Activated T-cell treated with anti-CD3 and anti-CD28 coated beads, Interleukin-2, amount 50 U/mL, for 4 hours (primary cell): Measurements from ENCODE around the gene GCNT2. TPM values are rescaled to one million over a fixed set of nuclear protein-coding genes. Genes with fewer than 3 reads are reported as not detected.
"Not testable (repeated sequence)": the region's sequence is repeated elsewhere in the genome, so short reads cannot be mapped to it uniquely, and the experiment has no call there.

ENCODE experiments used
- ATAC-seq, 2 donors: fragments of 200-7000 bp; cut with Tn5 transposase; one replicate each; pipeline ENCODE4 v1.10.0; 2021
- DNase-seq: peaks from one replicate; pipeline ENCODE4 v3.0.0-alpha.2; 2020
- H3K27me3 Mint-ChIP-seq: one replicate; pipeline ENCODE4 v1.8.0; 2021; ENCODE audit warnings: low read depth, mixed read lengths
- H3K36me3 Mint-ChIP-seq: one replicate; pipeline ENCODE4 v1.8.0; 2022; ENCODE audit warnings: mixed read lengths; ENCODE audit not compliant: insufficient read depth
- H3K4me1 Mint-ChIP-seq: one replicate; pipeline ENCODE4 v1.8.0; 2021; ENCODE audit warnings: low read depth, mixed read lengths
- H3K4me3 Mint-ChIP-seq: one replicate; pipeline ENCODE4 v1.8.0; 2021; ENCODE audit warnings: mild to moderate bottlenecking, moderate library complexity, mixed read lengths
- H3K9me3 Mint-ChIP-seq: one replicate; pipeline ENCODE4 v1.8.0; 2021; ENCODE audit warnings: mixed read lengths
- total RNA-seq, 3 donors: library from RNA; stranded (reverse); gene quantifications; one replicate each; pipeline ENCODE4 v1.2.1, GENCODE V29; 2021

Gene GCNT2
- total RNA-seq, 3 donors from 2014 or later: 0.71 to 0.92 (median 0.78) TPM

GRCh38 chr6:10612161-10612560 lies 91.0 kb downstream of the GCNT2 start:
- Mint-ChIP-seq H3K4me1 (no peaks in the 10 kb centered on the region), H3K36me3 (peaks cover 2% of the 10 kb centered on the region), H3K4me3 (no peak overlapping the region), H3K9me3 (no peaks in the 10 kb centered on the region), H3K27me3 (no peaks in the 10 kb centered on the region)
- DNase-seq: no peak
- ATAC-seq: no peak

GRCh38 chr6:10613077-10613476 lies 91.9 kb downstream of the GCNT2 start:
- no peaks in the 10 kb centered on the region for H3K27me3 Mint-ChIP-seq
- H3K9me3 Mint-ChIP-seq: no peaks in the 10 kb centered on the region
- DNase-seq (no peak), ATAC-seq (no peak)
- H3K36me3 Mint-ChIP-seq: peaks cover 2% of the 10 kb centered on the region
- no peak overlapping the region for H3K4me3 Mint-ChIP-seq
- no peaks in the 10 kb centered on the region for H3K4me1 Mint-ChIP-seq

DNA sequence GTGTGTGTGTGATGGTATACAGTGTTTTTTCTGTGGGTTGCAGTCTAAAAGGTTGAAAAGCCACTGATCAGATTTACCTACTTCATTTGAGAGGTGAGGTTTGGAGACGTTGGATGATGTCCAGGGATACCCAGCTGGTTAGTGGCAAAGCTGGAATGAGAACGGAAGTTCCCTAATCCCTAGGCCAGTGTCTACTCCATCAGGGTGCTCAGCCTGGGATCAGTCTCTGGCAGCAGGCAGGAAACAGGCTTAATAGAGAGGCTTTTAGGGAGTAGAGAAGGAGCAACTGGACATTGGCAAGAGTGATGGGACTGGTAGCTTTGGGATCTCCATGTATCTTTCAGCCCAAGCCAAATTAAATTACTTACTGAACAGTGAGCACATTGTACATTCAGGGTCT lies 92.6 kb downstream of the GCNT2 start:
- H3K4me1 Mint-ChIP-seq: no peaks in the 10 kb centered on the region
- DNase-seq (no peak), ATAC-seq (no peak)
- peaks cover 2% of the 10 kb centered on the region for H3K36me3 Mint-ChIP-seq
- H3K4me3 Mint-ChIP-seq: no peak overlapping the region
- H3K9me3 Mint-ChIP-seq: no peaks in the 10 kb centered on the region
- no peaks in the 10 kb centered on the region for H3K27me3 Mint-ChIP-seq

DNA sequence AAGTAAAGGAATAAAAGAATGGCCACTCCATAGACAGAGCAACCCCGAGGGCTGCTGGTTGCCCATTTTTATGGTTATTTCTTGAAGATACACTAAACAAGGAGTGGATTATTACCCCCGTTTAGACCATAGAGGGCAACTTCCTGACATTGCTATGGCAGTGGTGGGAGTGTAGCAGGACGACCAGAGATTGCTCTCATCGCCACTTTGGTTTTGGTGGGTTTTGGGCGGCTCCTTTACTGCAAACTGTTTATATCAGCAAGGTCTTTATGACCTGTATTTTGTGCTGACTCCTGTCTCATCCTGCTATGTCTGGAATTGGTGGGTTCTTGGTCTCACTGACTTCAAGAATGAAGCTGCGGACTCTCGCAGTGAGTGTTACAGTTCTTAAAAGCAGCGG lies 94.5 kb downstream of the GCNT2 start:
- Mint-ChIP-seq H3K9me3 (no peaks in the 10 kb centered on the region), H3K27me3 (no peaks in the 10 kb centered on the region), H3K36me3 (peaks cover 2% of the 10 kb centered on the region), H3K4me1 (no peaks in the 10 kb centered on the region), H3K4me3 (no peak overlapping the region)
- DNase-seq: no peak
- no peak for ATAC-seq

GRCh38 chr6:10616266-10616665 lies 95.1 kb downstream of the GCNT2 start:
- not testable (repeated sequence) for ATAC-seq, H3K4me3 Mint-ChIP-seq, DNase-seq, H3K27me3 Mint-ChIP-seq, H3K9me3 Mint-ChIP-seq, H3K4me1 Mint-ChIP-seq, H3K36me3 Mint-ChIP-seq

GRCh38 chr6:10617008-10617696 lies 96.0 kb downstream of the GCNT2 start:
- DNase-seq (no peak), ATAC-seq (no peak)
- Mint-ChIP-seq H3K9me3 (no peaks in the 10 kb centered on the region), H3K4me1 (no peaks in the 10 kb centered on the region), H3K36me3 (peaks cover 12% of the 10 kb centered on the region), H3K4me3 (no peak overlapping the region), H3K27me3 (no peaks in the 10 kb centered on the region)

GRCh38 chr6:10618409-10618808 lies 97.3 kb downstream of the GCNT2 start:
- no peak overlapping the region for H3K4me3 Mint-ChIP-seq
- ATAC-seq: no peak
- no peaks in the 10 kb centered on the region for H3K27me3 Mint-ChIP-seq
- H3K9me3 Mint-ChIP-seq: no peaks in the 10 kb centered on the region
- peaks cover 17% of the 10 kb centered on the region for H3K36me3 Mint-ChIP-seq
- H3K4me1 Mint-ChIP-seq: no peaks in the 10 kb centered on the region
- no peak for DNase-seq

DNA sequence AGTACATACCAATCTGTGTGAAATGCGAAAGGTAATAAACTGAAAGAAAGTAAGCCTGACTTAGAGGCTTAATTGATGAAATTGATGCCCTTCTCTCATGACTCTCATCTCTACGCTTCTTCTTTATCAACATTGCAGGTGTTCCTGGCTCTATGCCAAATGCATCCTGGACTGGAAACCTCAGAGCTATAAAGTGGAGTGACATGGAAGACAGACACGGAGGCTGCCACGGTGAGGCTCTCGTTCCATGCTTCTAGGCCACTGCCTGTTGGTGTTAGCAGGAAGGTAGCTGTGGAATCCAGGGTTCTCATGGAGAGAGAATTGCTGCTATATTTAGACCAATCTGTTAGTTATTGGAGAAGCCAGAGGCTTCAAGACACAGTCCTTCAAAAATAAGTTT lies 100.1 kb downstream of the GCNT2 start:
- ATAC-seq (no peak), DNase-seq (no peak)
- Mint-ChIP-seq H3K9me3 (no peaks in the 10 kb centered on the region), H3K36me3 (peaks cover 30% of the 10 kb centered on the region), H3K4me1 (no peaks in the 10 kb centered on the region), H3K27me3 (no peaks in the 10 kb centered on the region), H3K4me3 (no peak overlapping the region)

DNA sequence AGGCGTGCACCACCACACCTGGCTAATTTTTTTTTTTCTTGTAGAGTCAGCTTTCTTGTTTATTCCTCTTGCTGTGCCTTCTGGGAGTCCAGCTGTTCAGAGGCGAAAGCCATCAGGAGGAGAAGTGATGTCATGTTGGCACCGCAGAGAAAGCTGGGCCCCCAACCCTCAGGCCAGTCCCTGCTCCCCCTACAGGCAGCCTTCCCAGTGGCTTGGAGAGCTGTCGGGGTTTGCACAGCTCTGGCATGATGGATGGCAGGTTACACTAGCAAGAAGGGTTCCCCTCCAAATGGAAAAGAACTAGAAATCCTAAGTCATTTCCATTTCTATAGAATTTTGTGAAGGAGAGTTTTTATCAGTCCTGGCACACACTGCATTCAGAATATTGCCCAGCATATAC lies 100.7 kb downstream of the GCNT2 start:
- Mint-ChIP-seq H3K36me3 (peaks cover 33% of the 10 kb centered on the region), H3K4me3 (no peak overlapping the region), H3K27me3 (no peaks in the 10 kb centered on the region), H3K9me3 (no peaks in the 10 kb centered on the region), H3K4me1 (no peaks in the 10 kb centered on the region)
- DNase-seq (no peak), ATAC-seq (no peak)

GRCh38 chr6:10624836-10625235 lies 103.7 kb downstream of the GCNT2 start:
- H3K9me3 Mint-ChIP-seq: no peaks in the 10 kb centered on the region
- H3K4me1 Mint-ChIP-seq: no peaks in the 10 kb centered on the region
- no peaks in the 10 kb centered on the region for H3K27me3 Mint-ChIP-seq
- ATAC-seq (no peak), DNase-seq (no peak)
- H3K4me3 Mint-ChIP-seq: no peak overlapping the region
- H3K36me3 Mint-ChIP-seq: peaks cover 33% of the 10 kb centered on the region

DNA sequence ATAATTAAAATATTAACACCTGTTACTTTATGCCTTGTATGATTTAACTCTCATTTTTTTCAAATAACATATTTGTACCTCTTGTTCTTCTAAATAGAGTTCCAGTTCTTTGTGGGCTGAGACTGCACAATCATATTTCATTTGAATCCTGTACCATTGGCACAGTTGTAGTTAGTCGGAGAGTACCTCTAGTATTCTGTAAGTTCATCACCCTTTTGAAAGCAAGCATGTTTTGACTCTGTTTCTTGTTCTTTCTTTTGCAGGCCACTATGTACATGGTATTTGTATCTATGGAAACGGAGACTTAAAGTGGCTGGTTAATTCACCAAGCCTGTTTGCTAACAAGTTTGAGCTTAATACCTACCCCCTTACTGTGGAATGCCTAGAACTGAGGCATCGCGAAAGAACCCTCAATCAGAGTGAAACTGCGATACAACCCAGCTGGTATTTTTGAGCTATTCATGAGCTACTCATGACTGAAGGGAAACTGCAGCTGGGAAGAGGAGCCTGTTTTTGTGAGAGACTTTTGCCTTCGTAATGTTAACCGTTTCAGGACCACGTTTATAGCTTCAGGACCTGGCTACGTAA lies 105.1 kb downstream of the GCNT2 start:
- DNase-seq: no peak
- Mint-ChIP-seq H3K4me3 (no peak overlapping the region), H3K9me3 (no peaks in the 10 kb centered on the region), H3K4me1 (no peaks in the 10 kb centered on the region), H3K36me3 (peaks cover 32% of the 10 kb centered on the region), H3K27me3 (no peaks in the 10 kb centered on the region)
- ATAC-seq: no peak

DNA sequence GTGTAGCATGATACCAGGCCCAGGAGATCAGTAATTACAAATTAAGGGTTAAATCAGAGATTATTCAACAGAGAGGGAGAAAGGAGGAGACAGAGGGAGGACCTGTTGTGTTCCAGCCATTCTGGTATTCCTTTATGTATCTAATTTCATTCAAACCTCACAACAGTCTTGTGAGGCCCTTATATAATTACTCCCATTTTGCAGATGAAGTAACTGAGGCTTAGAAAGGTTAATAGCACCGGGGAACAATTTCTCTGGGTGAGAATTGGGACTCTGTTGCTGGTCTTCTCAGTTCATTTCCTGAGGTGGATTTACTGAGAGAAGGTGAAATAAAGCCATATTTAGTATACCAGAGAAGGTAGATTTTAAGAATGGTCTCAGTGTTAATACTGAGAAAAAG lies 106.6 kb downstream of the GCNT2 start:
- ATAC-seq (no peak), DNase-seq (no peak)
- Mint-ChIP-seq H3K27me3 (no peaks in the 10 kb centered on the region), H3K36me3 (peaks cover 21% of the 10 kb centered on the region), H3K9me3 (no peaks in the 10 kb centered on the region), H3K4me1 (no peaks in the 10 kb centered on the region), H3K4me3 (no peak overlapping the region)

DNA sequence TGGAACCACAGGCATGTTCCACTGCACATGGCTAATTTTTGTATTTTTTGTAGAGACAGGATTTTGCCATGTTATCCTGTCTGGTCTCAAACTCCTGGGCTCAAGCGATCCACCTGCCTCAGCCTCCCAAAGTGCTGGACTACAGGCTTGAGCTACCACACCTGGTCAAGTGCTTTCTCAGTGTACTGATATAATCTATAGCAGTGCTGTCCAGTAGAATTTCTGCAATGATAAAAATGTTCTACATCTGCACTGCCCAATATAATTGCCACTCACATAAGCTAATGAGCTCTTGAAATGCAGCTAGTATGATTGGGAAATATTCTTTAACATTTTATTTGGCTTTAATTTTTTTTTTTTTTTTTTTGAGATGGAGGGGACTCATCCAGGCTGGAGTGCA lies 109.0 kb downstream of the GCNT2 start:
- no peaks in the 10 kb centered on the region for H3K9me3 Mint-ChIP-seq
- DNase-seq: no peak
- H3K4me3 Mint-ChIP-seq: no peak overlapping the region
- H3K27me3 Mint-ChIP-seq: no peaks in the 10 kb centered on the region
- peaks cover 5% of the 10 kb centered on the region for H3K36me3 Mint-ChIP-seq
- no peaks in the 10 kb centered on the region for H3K4me1 Mint-ChIP-seq
- no peak for ATAC-seq

DNA sequence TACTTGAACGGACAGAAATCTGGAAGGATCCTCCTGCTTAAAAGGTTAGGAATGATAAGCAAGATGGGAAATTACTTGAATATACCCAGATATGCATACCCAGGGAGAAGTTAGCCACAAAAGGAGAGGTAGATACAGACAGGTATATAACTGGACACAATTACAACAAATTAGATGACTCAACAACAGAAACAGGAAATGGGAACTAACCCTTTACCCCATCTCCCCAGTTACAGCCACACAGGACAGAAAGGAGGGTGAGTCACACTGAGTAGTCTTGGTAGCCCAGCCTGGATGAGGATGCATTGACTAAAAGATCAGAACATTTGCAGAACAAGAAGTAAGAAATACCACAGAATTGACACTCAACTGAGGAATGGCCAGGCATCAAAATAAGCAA lies 112.1 kb downstream of the GCNT2 start:
- DNase-seq: no peak
- Mint-ChIP-seq H3K27me3 (no peaks in the 10 kb centered on the region), H3K36me3 (no peaks in the 10 kb centered on the region), H3K9me3 (no peaks in the 10 kb centered on the region), H3K4me3 (no peak overlapping the region), H3K4me1 (no peaks in the 10 kb centered on the region)
- ATAC-seq: no peak

- H3K9me3 Mint-ChIP-seq: no peaks in the 10 kb centered on the region
- DNase-seq (no peak), ATAC-seq (no peak)
- H3K27me3 Mint-ChIP-seq: peaks cover 17% of the 10 kb centered on the region
- H3K4me1 Mint-ChIP-seq: peaks cover 4% of the 10 kb centered on the region
- H3K36me3 Mint-ChIP-seq: no peaks in the 10 kb centered on the region
- no peak overlapping the region for H3K4me3 Mint-ChIP-seq
These were observed 119.3 kb downstream of the GCNT2 start for GRCh38 chr6:10640412-10640811.
